HG02588 (cell line): ENCODE results near the gene OR4K5.
"Not testable (repeated sequence)": the region's sequence is repeated elsewhere in the genome, so short reads cannot be mapped to it uniquely, and the experiment has no call there.

ENCODE experiments used
- ATAC-seq: cut with Tn5 transposase; IDR thresholded peaks from one replicate; pipeline ENCODE4 v1.9.1; 2021; ENCODE audit warnings: mild to moderate bottlenecking, moderate library complexity; ENCODE audit not compliant: unreplicated experiment

OR4K5 gene

GRCh38 chr14:19920021-19920657 lies at the start of gene OR4K5:
TSS of gene OR4K5 (plus strand) at chr14:19920607. CDS start at chr14:19920607, 0 bp downstream.
- no peak for ATAC-seq

GRCh38 chr14:19873178-19873577 lies 47.2 kb upstream of the OR4K5 start:
- no peak for ATAC-seq

- no peak for ATAC-seq
Measured at GRCh38 chr14:19874842-19875241, 45.6 kb upstream of the OR4K5 start, which contains the start of gene OR4K2. TSS of gene OR4K2 (plus strand) at chr14:19875142. CDS start at chr14:19876268, 1,126 bp downstream.

- no peak for ATAC-seq
Measured at GRCh38 chr14:19878029-19878642, 42.3 kb upstream of the OR4K5 start.

GRCh38 chr14:19895282-19895681 lies 25.1 kb upstream of the OR4K5 start:
- no peak for ATAC-seq

- ATAC-seq: no peak
Measured at GRCh38 chr14:19900999-19901398, 19.4 kb upstream of the OR4K5 start.

GRCh38 chr14:19902409-19902808 lies 18.0 kb upstream of the OR4K5 start:
- ATAC-seq: no peak

GRCh38 chr14:19906665-19907064 lies 13.7 kb upstream of the OR4K5 start:
- ATAC-seq: no peak

- ATAC-seq: no peak
Measured at GRCh38 chr14:19911114-19911513, 9.3 kb upstream of the OR4K5 start.

GRCh38 chr14:19917243-19917642 lies 3.2 kb upstream of the OR4K5 start:
- no peak for ATAC-seq

- no peak for ATAC-seq
Measured at GRCh38 chr14:19917955-19918518, 2.4 kb upstream of the OR4K5 start.

GRCh38 chr14:19918553-19919264 lies 1.7 kb upstream of the OR4K5 start:
- no peak for ATAC-seq

GRCh38 chr14:19930617-19931016 lies 10.2 kb downstream of the OR4K5 start, which contains the start of gene OR4K1:
TSS of gene OR4K1 (plus strand) at chr14:19930917. CDS start at chr14:19935667, 4,750 bp downstream.
- no peak for ATAC-seq

GRCh38 chr14:19941668-19942067 lies 21.3 kb downstream of the OR4K5 start:
- ATAC-seq: no peak

- ATAC-seq: no peak
Measured at GRCh38 chr14:19947413-19948090, 27.1 kb downstream of the OR4K5 start.

- no peak for ATAC-seq
Measured at GRCh38 chr14:19949218-19949617, 28.8 kb downstream of the OR4K5 start.

- ATAC-seq: not testable (repeated sequence)
Measured at GRCh38 chr14:19969735-19970134, 49.3 kb downstream of the OR4K5 start.
